ENCODE results near the gene ATP10B.

DNA sequence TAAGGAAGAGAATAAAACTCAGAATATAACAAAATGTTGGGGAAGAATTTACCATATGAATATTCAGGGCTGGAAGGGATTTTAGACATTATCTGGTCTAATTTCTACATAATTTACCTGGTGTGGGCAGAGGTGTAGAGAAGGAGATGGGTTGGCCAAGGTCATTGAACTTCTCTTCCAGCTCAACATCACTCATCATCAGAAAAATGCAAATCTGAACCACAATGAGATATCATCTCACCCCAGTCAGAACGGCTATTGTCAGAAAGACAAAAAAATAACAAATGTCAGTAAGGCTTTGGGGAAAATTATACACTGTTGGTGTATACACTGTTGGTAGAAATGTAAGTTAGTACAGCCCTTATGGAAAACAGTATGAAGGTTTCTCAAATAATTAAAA is 308.6 kb downstream of the ATP10B start:
- TF ChIP-seq, protein P1, sequence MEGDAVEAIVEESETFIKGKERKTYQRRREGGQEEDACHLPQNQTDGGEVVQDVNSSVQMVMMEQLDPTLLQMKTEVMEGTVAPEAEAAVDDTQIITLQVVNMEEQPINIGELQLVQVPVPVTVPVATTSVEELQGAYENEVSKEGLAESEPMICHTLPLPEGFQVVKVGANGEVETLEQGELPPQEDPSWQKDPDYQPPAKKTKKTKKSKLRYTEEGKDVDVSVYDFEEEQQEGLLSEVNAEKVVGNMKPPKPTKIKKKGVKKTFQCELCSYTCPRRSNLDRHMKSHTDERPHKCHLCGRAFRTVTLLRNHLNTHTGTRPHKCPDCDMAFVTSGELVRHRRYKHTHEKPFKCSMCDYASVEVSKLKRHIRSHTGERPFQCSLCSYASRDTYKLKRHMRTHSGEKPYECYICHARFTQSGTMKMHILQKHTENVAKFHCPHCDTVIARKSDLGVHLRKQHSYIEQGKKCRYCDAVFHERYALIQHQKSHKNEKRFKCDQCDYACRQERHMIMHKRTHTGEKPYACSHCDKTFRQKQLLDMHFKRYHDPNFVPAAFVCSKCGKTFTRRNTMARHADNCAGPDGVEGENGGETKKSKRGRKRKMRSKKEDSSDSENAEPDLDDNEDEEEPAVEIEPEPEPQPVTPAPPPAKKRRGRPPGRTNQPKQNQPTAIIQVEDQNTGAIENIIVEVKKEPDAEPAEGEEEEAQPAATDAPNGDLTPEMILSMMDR (conservative IDR thresholded peaks at IDR 0.05; ENCODE audit: low read length): no peak
- no peak for TF ChIP-seq EZH2phosphoT487 (IDR thresholded peaks at IDR 0.05; ENCODE audit: borderline replicate concordance, low read depth, low read length)
